ENCODE results near the gene TCF21.

- TF ChIP-seq CTCF (IDR thresholded peaks at IDR 0.05) (no peak), ZFX (IDR thresholded peaks at IDR 0.05; ENCODE audit: borderline replicate concordance) (no peak)
Observed at GRCh38 chr6:133857696-133858095, 31.2 kb upstream of the TCF21 start.

Data from 22Rv1 (cell line).